Stimulated activated CD8-positive, alpha-beta memory T cell treated with anti-CD3 and anti-CD28 coated beads, Interleukin-7, amount 100 ng/mL, for 1 hour (primary cell): ENCODE measurements around the gene SSBP3.

Experiments used
- DNase-seq, 2 donors: peaks; one replicate each; pipeline ENCODE4 v3.0.0-alpha.2; 2020; ENCODE audit warnings: low read depth in 2 of 2

Gene SSBP3

DNA sequence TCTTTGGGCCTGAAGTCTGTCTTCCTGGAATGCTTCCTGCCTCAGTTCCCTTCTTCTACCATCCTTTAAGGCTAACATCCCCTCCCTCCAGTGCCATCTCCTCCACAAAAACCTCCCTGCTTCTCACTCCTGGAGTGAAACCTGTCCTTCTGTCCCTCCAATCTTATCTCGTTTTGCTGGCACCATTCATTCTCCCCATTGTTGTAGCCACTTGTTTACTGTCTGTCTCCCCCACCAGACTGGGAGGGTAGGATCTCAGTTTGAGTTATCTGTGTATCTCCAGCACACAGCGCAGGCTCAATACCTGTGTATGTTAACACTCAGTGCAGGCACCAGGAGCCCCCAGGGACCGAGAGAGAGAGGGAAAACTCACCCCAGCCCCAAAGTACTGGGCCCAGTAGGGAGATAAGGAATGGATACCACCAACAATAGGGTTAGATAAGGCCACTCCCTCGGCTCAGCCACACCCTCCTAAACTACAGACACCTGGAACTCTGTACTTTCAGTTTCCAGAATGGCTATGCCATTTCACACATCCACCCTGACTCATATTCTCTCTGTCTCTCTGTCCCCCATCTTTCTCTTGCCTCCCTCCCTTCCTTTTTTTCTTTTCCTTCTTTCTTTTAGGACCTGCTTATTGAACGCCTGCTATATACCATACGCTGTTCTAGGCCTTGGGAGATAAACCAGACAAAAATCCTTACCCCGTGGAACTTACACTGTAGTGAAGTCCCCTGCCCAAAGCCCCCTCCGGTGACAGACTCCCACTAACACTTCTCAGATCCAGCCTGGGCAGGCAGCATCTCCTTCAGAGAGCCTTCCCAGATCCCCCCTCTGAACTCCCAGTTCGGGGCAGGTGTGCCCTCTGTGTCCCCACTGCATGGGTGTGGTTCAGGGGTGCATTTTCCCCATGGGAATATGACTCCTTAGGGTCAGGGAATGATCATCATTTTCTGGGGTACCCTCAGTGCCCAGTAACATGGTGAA is 3.3 kb upstream of the SSBP3 start:
- DNase-seq, result no peak

DNA sequence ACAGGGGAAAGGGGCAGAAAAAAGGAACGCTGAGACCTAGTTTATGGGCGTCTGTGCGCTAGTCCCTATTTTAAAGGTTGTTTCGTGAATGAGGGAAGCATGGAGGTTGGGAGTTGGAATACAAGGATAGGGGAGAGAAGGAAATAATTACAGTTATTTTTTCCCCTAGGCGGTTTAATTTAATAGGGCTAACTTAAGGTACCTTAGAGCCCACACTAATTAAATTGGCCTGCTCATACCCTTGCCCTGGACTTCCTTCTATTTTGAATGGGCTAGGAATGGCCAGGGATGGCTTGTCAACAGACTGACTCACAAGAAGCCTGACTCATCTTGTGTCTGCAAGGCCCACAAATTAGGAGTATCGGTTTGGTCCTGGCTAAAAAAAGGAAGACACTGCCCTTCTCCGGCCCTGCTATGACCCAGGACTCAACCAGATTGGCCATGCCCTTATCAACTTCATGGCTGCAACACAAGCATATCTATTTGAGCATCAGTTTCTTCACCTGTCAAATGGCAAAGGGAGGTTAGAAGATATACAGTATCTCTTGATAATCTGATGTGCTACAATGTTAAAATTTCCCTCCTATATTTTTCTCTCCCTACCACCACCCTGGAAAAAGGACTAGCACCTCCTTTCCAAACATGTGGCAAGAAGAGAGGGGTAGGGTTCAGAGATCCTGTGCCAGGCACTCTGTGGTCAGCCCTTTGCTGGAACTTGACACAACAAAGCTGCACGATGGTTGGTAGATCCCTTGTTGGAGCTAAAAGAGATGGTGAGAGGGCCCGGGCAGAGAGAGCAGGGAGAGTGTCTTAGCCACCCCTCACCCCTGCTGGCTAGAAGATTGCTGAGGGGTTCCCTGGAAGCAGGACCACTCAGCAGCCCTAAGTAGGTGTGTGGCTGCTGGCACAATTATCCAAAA is 2.2 kb upstream of the SSBP3 start:
- no peak for DNase-seq

DNA sequence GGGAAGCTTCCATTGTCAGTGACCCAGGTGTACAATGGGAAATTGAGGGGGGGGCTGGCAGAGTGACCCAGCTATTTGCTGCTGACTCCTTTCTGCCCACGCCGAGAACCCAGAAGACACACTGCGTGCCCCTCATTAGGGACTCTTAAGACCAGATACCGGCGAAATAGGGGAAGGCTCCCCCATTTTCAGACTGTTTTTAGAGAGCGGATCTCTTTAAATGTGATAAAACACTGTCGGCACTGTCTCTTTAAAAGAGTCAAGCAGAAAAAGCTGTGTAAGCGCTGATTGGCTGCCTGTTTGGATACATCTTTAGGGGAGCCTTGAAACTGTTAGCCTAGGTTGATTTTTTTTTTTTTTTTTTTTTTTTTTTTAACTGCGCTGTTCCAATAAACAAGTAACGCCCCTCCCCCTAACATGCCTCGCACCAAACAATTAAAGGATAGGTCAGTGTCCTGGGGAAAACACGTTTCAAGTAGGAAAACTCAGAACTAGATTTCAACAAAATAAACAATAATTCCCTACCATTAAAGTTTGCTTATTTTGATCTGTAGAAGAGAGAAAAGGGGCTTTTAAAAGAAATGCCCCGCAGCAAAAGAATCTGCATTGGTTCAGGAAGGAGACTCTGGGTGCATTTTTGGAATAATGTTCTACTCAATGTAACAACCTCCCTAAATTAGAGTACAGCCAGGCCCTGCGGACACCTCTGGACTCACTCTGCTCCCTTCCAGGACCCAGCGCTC is 1.4 kb upstream of the SSBP3 start:
- peak; percentile 27 to 32 for DNase-seq

DNA sequence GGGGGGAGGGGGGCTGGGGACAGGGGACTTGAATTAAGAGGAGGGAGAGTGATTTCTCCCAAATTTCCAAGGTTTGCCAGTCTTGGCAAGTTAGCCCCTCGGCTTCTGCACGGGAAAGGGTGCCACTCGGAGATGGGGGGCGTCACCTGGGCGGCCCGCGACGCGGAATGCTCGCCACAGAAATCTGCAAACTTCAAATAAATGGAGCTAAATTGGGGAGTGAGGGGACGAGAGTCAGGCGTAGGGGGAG is 885 bp upstream of the SSBP3 start:
- DNase-seq, result no peak

DNA sequence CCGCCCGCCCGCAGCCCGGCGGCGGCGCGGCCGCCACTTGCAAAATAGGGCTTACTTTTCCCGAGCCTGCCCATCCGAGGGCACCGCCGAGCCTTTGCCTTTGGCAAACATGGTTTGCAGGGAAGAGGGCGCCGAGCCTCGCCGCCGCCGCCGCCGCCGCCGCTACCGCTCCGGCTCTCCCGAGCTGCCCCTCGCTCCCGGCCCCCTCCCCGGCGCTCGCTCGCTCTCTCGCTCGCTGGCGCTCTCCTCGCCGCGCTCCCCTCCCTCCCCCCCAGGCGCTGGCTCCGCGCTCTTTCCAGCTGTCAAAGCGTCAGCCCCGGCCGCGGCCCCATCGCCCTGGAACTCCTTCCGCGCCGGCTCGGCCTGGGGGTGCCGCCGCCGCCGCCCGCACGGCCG is 298 bp downstream of the SSBP3 start:
- DNase-seq, result no peak

DNA sequence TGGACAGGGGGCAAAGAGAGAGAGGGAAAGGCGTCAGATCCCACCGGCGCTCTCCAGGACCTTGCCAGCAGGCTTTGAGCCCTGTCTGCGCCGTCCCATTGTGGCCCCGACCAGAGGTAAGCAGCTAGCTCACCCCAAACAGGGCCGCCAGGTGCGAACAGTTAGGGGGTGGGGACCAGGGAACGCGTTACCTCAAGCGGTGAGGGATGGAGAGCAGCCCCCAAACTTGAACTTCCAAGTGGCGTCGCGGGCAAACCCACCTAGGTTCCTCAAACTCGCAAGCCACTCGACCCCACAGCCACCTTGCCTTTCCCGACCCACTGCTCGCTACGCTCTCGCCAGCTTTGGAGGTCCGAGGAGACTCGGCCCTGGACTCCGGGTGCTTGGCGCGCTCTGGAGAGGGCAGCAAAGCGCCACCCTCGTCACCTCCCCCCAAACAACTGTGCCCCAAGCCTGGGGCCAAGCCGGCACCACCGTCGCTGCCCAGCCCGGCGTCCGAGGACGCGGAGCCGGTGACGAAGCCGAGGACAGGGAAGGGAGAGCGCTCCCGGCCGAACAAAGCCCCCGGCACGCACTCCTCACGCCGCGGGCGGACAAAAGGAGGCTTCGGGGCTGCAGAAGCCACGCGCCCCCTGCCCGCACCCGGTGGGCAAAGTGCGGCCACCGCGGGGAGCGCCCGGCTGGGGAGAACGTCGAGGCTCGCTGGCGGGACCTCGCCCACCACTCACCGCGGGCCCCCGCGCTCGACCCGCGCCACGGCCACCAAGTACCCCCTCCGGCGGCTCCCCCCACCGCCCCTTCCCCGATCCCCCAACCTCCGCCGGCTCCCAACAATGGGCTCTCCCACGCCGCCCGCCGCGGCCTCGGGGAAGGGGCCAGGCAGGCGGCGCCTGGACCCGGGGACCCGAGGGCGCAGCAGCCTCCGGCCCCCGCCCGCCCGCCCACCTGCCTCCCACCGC is 976 bp downstream of the SSBP3 start:
- DNase-seq, result no peak

DNA sequence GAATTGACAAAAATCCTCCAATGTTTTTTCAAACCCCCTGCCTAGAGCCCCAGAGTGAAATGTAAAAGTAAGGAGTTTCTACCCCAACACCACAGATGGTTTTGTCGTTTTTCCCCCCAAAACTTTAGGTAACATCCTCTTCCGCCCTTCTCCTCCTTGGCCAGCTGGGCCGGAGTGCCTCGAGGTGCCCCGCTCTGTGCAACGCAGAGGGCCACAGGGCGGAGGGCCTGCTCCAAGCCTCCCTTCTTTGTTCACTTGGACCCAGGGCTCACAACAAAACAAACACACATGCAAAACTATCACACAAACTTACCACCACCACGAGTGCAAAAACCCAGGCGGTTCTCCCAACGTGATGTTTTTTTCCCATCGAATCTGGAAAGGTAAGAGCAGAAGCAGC is 1.9 kb downstream of the SSBP3 start:
- DNase-seq, result no peak

DNA sequence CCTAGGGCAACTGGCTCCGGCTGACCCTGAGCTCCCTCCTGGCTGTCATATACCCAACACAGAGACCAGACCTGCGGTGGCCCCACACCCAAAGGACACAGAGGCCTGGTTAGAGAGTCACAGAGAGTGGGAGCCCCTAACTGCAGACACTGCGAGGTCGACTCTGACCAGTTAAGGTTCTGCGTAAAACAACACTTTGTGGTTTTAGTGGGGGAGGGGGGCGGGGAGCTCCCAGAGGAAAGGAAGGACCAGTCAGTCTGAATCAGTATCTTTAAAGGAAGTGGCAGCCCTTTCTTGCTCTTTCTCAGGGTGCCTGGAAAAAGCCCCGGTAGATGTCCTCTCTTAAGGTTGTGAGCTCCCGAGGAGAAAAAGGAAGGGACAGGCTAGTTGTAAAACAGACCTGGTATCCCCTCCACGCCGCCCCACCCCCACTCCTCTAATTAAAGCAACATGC is 2.4 kb downstream of the SSBP3 start:
- DNase-seq, result no peak

DNA sequence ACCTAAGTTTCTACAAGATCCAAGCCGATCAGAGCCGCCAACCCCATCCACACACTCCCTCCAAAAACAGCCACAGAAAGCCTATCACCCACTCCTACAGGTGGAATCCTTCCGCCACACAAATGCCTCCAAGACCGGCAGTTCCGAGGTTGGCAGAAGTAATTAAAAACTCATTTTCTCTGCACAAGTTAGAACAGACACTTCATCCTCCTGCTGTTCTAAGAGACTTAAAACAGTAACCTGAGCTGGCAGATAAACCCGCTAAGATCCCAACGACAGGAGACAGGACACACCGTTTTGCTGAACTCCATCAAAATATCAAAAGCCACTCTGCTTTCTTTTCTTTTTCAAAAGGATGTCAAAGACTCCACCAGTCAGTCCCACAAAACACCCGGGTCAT is 2.8 kb downstream of the SSBP3 start:
- DNase-seq, result no peak

DNA sequence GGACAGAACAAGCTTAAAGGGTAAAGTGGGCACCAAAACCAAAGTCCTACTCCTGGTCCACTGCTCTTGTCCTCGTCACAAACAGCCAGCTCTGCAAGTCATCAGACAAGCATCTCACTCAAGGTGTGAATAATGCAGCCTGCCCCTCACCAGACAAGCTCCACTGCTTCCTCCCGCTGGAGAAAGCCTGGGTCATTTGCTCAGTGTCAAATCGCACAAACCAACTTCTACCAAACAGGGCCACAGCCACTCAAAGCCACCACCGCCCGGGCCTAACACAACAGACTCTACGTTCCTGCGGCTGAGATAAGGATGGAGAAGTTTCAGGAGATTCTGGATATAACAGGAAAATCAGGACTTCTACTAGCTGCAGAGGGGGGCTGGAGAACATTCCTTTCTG is 3.3 kb downstream of the SSBP3 start:
- DNase-seq, result no peak

DNA sequence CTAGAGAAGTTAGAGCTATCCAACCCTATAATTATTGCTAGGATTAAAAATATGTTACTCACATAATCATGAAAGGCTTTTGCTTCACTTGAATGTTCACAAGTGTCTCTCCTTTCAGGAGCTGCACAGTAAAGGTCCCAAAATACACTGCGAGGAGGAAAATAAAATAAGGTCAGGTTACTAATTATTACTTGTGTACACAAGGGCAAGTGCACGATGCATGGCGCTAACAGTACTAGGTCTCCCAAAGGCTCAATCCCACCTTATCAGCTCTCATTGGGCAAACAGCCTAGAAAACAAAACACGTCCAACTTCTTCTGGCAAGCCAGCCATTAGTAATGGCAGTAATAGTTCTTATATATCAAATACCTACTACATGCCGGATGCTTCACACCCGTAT is 4.4 kb downstream of the SSBP3 start:
- DNase-seq, result no peak

DNA sequence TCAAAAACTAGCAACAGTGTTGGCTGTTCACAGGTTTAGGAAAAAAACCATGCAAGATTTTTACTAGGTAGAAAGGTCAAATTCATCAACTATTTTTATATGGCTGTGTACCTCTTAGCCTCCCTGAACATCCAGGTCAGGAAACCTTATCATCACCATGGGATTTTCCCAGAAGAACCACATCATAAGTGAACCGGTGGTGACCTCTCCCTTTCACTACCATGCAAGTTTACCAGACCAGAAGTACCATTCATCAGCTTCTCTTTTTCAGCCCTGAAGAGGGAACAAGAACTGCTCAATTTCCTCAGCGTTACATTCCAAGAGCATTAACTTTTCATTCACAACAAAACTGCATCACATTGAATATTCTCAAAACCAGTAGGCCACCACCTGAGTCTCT is 5.9 kb downstream of the SSBP3 start:
- DNase-seq, result no peak

DNA sequence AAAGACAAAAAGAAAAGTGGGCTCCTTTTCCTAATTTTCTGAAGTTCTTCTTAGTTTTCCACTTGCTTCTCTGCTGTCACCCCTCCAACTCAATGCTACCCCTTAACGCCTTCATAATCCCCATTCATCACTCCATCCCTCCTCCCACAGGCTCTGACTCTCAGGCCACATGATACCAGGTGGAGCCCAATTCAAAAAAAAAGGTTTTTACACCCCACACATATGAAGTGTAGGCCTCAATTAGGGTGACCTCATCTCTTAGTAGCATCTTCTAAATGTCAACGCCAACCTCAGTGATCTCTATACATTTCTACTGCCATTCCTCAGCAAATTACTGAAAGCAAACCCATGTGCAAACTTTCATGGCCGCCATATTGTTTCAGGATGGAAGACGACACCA is 6.4 kb downstream of the SSBP3 start:
- no peak for DNase-seq

DNA sequence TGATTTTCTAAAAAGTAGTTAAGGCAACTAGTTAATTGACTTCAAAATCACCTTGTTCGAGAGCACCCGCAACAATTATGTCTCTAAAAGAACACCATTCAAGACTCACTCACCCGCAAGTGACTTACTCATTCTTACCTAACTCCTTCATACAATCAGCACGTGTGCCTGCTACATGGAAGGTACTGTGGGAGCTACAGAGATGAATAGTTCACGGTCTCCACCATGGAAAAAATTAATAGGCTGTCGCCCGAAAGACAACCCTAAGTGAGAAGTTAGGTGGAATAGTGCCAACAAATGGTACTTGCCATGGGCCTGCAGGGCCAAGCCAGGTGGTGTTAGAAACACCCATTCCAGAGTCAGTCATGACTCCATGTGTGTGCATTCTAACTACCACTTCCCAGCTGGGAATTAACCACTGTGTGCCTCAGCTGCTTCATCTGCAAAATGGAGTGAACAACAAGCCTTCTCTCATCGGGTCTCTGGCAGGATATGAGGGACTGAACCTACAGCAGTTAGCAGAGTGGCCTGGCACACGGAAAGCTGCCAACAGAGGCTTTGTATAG is 7.1 kb downstream of the SSBP3 start:
- no peak for DNase-seq

DNA sequence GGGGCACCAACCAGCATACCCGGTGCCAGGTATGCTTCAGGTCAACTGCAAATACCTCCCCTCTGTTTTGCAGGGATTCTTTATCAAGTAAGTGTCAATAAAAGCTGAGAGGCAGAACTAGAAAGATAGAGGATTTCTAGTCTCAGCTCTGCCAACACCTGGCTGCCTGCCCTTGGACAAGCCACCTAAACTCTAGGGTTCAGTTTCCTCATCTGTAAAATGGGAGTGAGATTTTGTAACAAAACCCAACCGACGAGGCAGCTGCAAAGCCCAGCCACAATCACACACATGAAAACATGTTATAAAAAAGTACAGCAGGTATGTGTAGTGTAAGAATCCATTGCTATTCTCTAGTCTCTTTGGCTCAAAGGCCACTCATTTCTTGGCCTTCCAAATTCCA is 8.2 kb downstream of the SSBP3 start:
- DNase-seq, result no peak

DNA sequence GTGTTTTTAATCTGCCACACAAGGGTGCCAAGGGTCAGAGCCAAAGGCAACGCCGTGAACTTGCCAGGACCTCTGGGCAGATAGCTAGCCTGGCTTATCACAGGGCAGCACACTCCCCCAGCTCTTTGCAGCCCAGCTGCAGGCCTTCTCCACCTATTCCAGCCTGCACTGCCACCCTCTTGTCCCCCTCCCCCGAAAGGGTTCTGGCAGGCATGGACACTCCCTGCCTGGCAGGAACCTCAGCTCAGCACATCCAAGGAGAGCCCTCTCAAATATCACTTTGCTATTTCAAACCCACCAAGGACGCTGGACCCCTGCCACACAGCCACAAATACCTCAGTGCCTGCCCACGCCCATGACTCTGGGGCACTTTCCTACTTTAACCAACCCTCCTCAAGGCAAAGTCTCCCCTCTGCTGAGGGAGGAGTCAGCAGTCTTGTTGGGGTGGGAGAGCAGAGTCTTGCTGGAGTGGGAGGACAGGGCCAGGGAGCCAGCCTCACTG is 9.1 kb downstream of the SSBP3 start:
- no peak for DNase-seq

DNA sequence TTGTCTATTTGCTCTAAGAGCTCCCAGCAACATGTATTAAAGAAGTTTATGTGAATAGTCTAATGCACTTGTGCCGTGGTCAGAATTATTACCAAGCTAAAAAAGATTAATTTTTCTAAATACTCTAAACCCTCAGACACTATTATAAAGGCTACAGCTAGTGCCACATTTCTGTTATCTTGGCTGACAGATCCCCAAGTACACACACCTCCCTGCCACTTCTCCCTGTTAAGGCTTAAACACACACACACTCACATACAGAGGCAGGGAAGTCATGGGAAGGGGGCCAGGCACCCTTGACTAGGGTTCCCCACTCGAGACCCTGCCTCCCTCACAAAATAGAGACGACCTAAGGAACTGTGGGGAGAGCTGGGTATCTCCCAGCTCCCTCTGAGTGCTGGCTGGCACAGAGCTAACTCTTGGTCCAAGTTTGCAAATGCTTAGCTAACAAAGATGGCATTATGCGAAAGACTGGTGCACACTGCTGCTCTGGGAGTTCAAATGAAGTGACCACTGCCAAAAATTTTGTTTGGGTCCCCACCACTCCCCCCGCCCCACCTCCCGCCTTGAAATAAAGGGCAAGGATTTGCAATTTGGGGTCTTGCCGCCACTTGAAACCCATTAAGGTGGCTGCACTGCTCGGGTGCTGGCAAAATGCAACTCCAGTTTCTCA is 9.8 kb downstream of the SSBP3 start:
- no peak for DNase-seq

DNA sequence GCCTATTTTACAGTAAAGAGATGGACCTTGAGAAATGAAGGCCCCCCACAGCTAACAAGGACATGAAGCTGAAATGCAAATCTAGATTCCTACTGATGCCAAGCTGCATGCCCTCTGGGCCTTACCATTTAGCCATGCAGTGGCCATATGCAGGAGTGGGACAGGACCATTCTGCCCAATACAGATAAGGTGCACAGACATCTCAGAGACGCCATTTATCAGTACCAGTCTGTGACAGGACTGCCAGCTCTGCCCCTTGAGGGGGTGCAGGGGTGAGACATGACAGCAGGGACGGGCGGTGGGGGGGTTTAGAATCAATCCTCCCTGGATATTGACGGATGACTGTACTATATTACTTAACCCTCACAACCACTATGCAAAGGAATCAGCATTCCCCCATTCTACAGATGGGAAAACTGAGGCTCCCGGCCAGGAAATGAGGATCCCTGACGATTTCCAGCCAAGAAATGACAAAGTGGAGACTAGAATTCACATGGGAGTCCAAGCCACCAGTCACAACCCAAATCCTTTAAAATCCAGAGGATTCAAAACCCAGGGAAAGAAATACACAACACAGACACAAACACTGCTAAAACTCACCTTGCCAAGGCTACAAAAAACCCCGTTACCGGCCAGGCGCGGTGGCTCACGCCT is 10.8 kb downstream of the SSBP3 start:
- DNase-seq, result no peak

DNA sequence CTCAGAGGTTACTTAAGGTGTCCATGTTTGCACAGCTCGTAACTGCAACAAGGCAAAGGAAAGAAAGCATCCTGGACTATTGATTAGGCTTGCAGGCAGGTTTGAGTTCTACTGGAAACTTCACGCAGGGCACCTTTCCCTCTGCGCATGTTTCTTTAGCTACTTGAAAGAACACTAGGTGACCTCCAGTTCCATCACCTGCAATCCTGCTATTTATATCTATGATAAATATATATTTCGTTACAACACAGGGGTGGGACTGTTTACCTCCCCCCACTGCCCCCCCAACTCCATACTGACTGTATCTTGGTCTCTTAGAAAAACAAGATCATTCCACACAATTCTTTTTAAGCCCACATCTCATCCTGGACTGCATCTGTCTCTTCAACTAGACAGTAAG is 12.1 kb downstream of the SSBP3 start:
- no peak for DNase-seq
